ENCODE measurements around the gene GAB3.

GRCh38 chrX:154742613-154743012 lies 8.3 kb downstream of the GAB3 start:
- TF ChIP-seq CTCF (conservative IDR thresholded peaks at IDR 0.05; ENCODE audit: low read length), result no peak
- TF ChIP-seq EZH2phosphoT487 (IDR thresholded peaks at IDR 0.05; ENCODE audit: borderline replicate concordance), result no peak

Data from Loucy (cell line).